HEK293 (cell line): Measurements from ENCODE around the gene ADCK2.

Source experiments
- HOXA7 ChIP-seq: sonication (generic); formaldehyde crosslinking; IDR thresholded peaks from 2 replicates; pipeline ENCODE4 v1.8.1; 2022; ENCODE audit warnings: missing genetic modification reagents, borderline replicate concordance
- HOXC10 ChIP-seq: sonication (generic); formaldehyde crosslinking; IDR thresholded peaks from 2 replicates; pipeline ENCODE4 v1.8.1; 2023; ENCODE audit warnings: mild to moderate bottlenecking, missing genetic modification reagents
- KLF10 ChIP-seq: fragments of 450-650 bp; IDR thresholded peaks from 2 replicates; pipeline ENCODE4 v1.5.1; 2018; ENCODE audit warnings: missing biosample characterization, mild to moderate bottlenecking, missing genetic modification characterization
- KLF16 ChIP-seq: fragments of 450-650 bp; formaldehyde crosslinking; IDR thresholded peaks from 2 replicates; pipeline ENCODE4 v1.5.1; 2017; ENCODE audit warnings: missing biosample characterization, missing genetic modification characterization
- KLF7 ChIP-seq: fragments of 450-650 bp; formaldehyde crosslinking; IDR thresholded peaks from 2 replicates; pipeline ENCODE4 v1.5.1; 2016; ENCODE audit warnings: missing biosample characterization, missing genetic modification characterization, borderline replicate concordance
- KLF8 ChIP-seq: fragments of 450-650 bp; formaldehyde crosslinking; IDR thresholded peaks from 2 replicates; pipeline ENCODE4 v1.5.1; 2016; ENCODE audit warnings: missing biosample characterization, missing genetic modification characterization
- MZF1 ChIP-seq: fragments of 450-650 bp; formaldehyde crosslinking; IDR thresholded peaks from 2 replicates; pipeline ENCODE4 v1.5.1; 2017; ENCODE audit warnings: missing biosample characterization, missing genetic modification characterization, borderline replicate concordance
- OSR2 ChIP-seq: fragments of 450-650 bp; formaldehyde crosslinking; IDR thresholded peaks from 2 replicates; pipeline ENCODE4 v1.5.1; 2016; ENCODE audit warnings: missing biosample characterization, missing genetic modification characterization
- PBX3 ChIP-seq: sonication (generic); formaldehyde crosslinking; IDR thresholded peaks from 2 replicates; pipeline ENCODE4 v1.8.1; 2022; ENCODE audit warnings: mild to moderate bottlenecking, moderate library complexity, missing genetic modification reagents
- SP3 ChIP-seq: fragments of 450-650 bp; formaldehyde crosslinking; IDR thresholded peaks from 2 replicates; pipeline ENCODE4 v1.5.1; 2016; ENCODE audit warnings: missing biosample characterization, missing genetic modification characterization
- WT1 ChIP-seq: fragments of 450-650 bp; formaldehyde crosslinking; IDR thresholded peaks from 2 replicates; pipeline ENCODE4 v1.5.1; 2016; ENCODE audit warnings: missing biosample characterization, missing genetic modification characterization
- ZBTB17 ChIP-seq: fragments of 450-650 bp; formaldehyde crosslinking; IDR thresholded peaks from 2 replicates; pipeline ENCODE4 v1.5.1; 2016; ENCODE audit warnings: missing biosample characterization, missing genetic modification characterization
- ZBTB8A ChIP-seq: fragments of 450-650 bp; formaldehyde crosslinking; IDR thresholded peaks from 2 replicates; pipeline ENCODE4 v1.5.1; 2016; ENCODE audit warnings: missing biosample characterization, missing genetic modification characterization
- ZNF169 ChIP-seq: fragments of 450-650 bp; formaldehyde crosslinking; IDR thresholded peaks from 2 replicates; pipeline ENCODE4 v1.5.1; 2016; ENCODE audit warnings: missing biosample characterization, missing genetic modification characterization
- ZNF211 ChIP-seq: fragments of 450-650 bp; formaldehyde crosslinking; IDR thresholded peaks from 2 replicates; pipeline ENCODE4 v1.5.1; 2016; ENCODE audit warnings: low read depth, missing biosample characterization, missing genetic modification characterization
- ZNF266 ChIP-seq: fragments of 450-650 bp; formaldehyde crosslinking; IDR thresholded peaks from 2 replicates; pipeline ENCODE4 v1.5.1; 2016; ENCODE audit warnings: missing biosample characterization, missing genetic modification characterization, low read depth
- ZNF274 ChIP-seq, 2 experiments: fragments of 200-500 bp in 1 of 2; fragments of 450-650 bp in 1 of 2; sonication (Bioruptor generic) in 1 of 2; formaldehyde crosslinking in 1 of 2; IDR thresholded peaks; 2 replicates each; pipeline versions ENCODE4 v1.5.1 to v1.6.1; 2014 to 2016; ENCODE audit warnings: borderline replicate concordance in 1 of 2, inconsistent platforms in 1 of 2, low read length in 1 of 2, missing biosample characterization in 1 of 2, missing genetic modification characterization in 1 of 2
- ZNF341 ChIP-seq: fragments of 450-650 bp; formaldehyde crosslinking; IDR thresholded peaks from 2 replicates; pipeline ENCODE4; 2016; ENCODE audit warnings: low read depth, missing biosample characterization, missing genetic modification characterization
- ZNF394 ChIP-seq: fragments of 450-650 bp; formaldehyde crosslinking; IDR thresholded peaks from 2 replicates; pipeline ENCODE4 v1.5.1; 2016; ENCODE audit warnings: missing biosample characterization, missing genetic modification characterization, mild to moderate bottlenecking, moderate library complexity, borderline replicate concordance
- ZNF416 ChIP-seq: fragments of 450-650 bp; formaldehyde crosslinking; IDR thresholded peaks from 2 replicates; pipeline ENCODE4 v1.5.1; 2016; ENCODE audit warnings: missing biosample characterization, missing genetic modification characterization
- ZNF501 ChIP-seq: fragments of 450-650 bp; formaldehyde crosslinking; IDR thresholded peaks from 2 replicates; pipeline ENCODE4 v1.5.1; 2016; ENCODE audit warnings: missing biosample characterization, missing genetic modification characterization
- ZNF513 ChIP-seq: fragments of 450-650 bp; IDR thresholded peaks from 2 replicates; pipeline ENCODE4 v1.5.1; 2018; ENCODE audit warnings: missing biosample characterization, missing genetic modification characterization
- ZNF514 ChIP-seq: fragments of 450-650 bp; formaldehyde crosslinking; IDR thresholded peaks from 2 replicates; pipeline ENCODE4 v1.5.1; 2016; ENCODE audit warnings: missing biosample characterization, missing genetic modification characterization
- ZNF530 ChIP-seq: fragments of 450-650 bp; formaldehyde crosslinking; IDR thresholded peaks from 2 replicates; pipeline ENCODE4 v1.5.1; 2016; ENCODE audit warnings: low read depth, missing biosample characterization, missing genetic modification characterization
- ZNF621 ChIP-seq: fragments of 450-650 bp; formaldehyde crosslinking; IDR thresholded peaks from 2 replicates; pipeline ENCODE4 v1.5.1; 2017; ENCODE audit warnings: missing biosample characterization, missing genetic modification characterization
- ZNF692 ChIP-seq: fragments of 450-650 bp; formaldehyde crosslinking; IDR thresholded peaks from 2 replicates; pipeline ENCODE4 v1.5.1; 2016; ENCODE audit warnings: missing biosample characterization, missing genetic modification characterization
- ZNF701 ChIP-seq: fragments of 450-650 bp; formaldehyde crosslinking; IDR thresholded peaks from 2 replicates; pipeline ENCODE4 v1.5.1; 2016; ENCODE audit warnings: missing biosample characterization, missing genetic modification characterization
- ZNF707 ChIP-seq: fragments of 450-650 bp; formaldehyde crosslinking; IDR thresholded peaks from 2 replicates; pipeline ENCODE4 v1.5.1; 2016; ENCODE audit warnings: missing biosample characterization, missing genetic modification characterization
- ZNF76 ChIP-seq: fragments of 450-650 bp; formaldehyde crosslinking; IDR thresholded peaks from 2 replicates; pipeline ENCODE4; 2016; ENCODE audit warnings: low read depth, missing biosample characterization, missing genetic modification characterization, borderline replicate concordance
- ZNF776 ChIP-seq: fragments of 450-650 bp; formaldehyde crosslinking; IDR thresholded peaks from 2 replicates; pipeline ENCODE4 v1.5.0; 2017; ENCODE audit warnings: missing biosample characterization, missing genetic modification characterization, borderline replicate concordance
- ZNF785 ChIP-seq: fragments of 450-650 bp; formaldehyde crosslinking; IDR thresholded peaks from 2 replicates; pipeline ENCODE4 v1.5.1; 2016; ENCODE audit warnings: missing biosample characterization, missing genetic modification characterization
- ZSCAN23 ChIP-seq: fragments of 450-650 bp; formaldehyde crosslinking; IDR thresholded peaks from 2 replicates; pipeline ENCODE4 v1.5.1; 2016; ENCODE audit warnings: missing biosample characterization, missing genetic modification characterization
- TF ChIP-seq, protein P1 (sequence below): fragments of 450-650 bp; formaldehyde crosslinking; IDR thresholded peaks from 2 replicates; pipeline ENCODE4; 2016; ENCODE audit warnings: missing biosample characterization, missing genetic modification characterization
- TF ChIP-seq, protein P2 (sequence below): fragments of 450-650 bp; formaldehyde crosslinking; IDR thresholded peaks from 2 replicates; pipeline ENCODE4 v1.5.1; 2016; ENCODE audit warnings: missing biosample characterization, missing genetic modification characterization

ADCK2 gene

GRCh38 chr7:140625908-140626868 is 46.6 kb upstream of the ADCK2 start (continued):
- TF ChIP-seq ZBTB17 (peak; percentile 70), ZNF513 (tag by site-specific recombination) (no peak), ZNF416 (no peak), ZNF266 (tag by site-specific recombination) (no peak), ZNF274 (IDR thresholded peaks at IDR 0.05; ENCODE audit: low read length) (no peak), ZNF274 (tag by site-specific recombination; IDR thresholded peaks at IDR 0.05; ENCODE audit: borderline replicate concordance) (no peak), OSR2 (tag by site-specific recombination) (peak; percentile 85), SP3 (tag by site-specific recombination) (no peak; the same call in 1 of the 2 replicates), ZNF701 (tag by site-specific recombination) (no peak), ZNF211 (tag by site-specific recombination) (no peak), ZBTB8A (tag by site-specific recombination) (no peak), ZNF707 (tag by site-specific recombination) (no peak), PBX3 (no peak), ZNF621 (tag by site-specific recombination) (no peak), ZNF692 (tag by site-specific recombination) (peak; percentile 71; the same call in 1 of the 2 replicates), HOXA7 (CRISPR knock-in tag) (no peak), KLF10 (tag by site-specific recombination) (no peak), MZF1 (tag by site-specific recombination) (peak; percentile 52), ZNF785 (tag by site-specific recombination) (no peak), HOXC10 (CRISPR knock-in tag) (no peak), ZNF530 (tag by site-specific recombination) (no peak), ZNF394 (tag by site-specific recombination) (peak; percentile 99), ZSCAN23 (tag by site-specific recombination) (no peak), KLF7 (tag by site-specific recombination) (no peak; the same call in 1 of the 2 replicates), ZNF776 (tag by site-specific recombination) (no peak), ZNF514 (no peak), ZNF76 (tag by site-specific recombination) (0 out of 2 replicates have a peak, but pooled peaks have one; percentile 17), ZNF501 (tag by site-specific recombination) (peak; percentile 70), WT1 (tag by site-specific recombination) (peak; percentile 94), ZNF341 (tag by site-specific recombination) (no peak; the same call in 1 of the 2 replicates), ZNF169 (tag by site-specific recombination) (no peak), KLF16 (peak; percentile 85), KLF8 (tag by site-specific recombination) (peak; percentile 27; the same call in 1 of the 2 replicates)
- TF ChIP-seq, protein P1, sequence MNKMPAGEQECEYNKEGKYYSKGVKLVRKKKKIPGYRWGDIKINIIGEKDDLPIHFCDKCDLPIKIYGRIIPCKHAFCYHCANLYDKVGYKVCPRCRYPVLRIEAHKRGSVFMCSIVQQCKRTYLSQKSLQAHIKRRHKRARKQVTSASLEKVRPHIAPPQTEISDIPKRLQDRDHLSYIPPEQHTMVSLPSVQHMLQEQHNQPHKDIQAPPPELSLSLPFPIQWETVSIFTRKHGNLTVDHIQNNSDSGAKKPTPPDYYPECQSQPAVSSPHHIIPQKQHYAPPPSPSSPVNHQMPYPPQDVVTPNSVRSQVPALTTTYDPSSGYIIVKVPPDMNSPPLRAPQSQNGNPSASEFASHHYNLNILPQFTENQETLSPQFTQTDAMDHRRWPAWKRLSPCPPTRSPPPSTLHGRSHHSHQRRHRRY (tag by site-specific recombination) = no peak
- TF ChIP-seq, protein P2, sequence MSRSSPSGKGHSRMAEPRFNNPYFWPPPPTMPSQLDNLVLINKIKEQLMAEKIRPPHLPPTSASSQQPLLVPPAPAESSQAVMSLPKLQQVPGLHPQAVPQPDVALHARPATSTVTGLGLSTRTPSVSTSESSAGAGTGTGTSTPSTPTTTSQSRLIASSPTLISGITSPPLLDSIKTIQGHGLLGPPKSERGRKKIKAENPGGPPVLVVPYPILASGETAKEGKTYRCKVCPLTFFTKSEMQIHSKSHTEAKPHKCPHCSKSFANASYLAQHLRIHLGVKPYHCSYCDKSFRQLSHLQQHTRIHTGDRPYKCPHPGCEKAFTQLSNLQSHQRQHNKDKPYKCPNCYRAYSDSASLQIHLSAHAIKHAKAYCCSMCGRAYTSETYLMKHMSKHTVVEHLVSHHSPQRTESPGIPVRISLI (tag by site-specific recombination) = 0 out of 2 replicates have a peak, but pooled peaks have one; percentile 66
